B cell (primary cell): ENCODE measurements around the gene SPRY1. TPM values are rescaled to one million over a fixed set of nuclear protein-coding genes. Genes with fewer than 3 reads are reported as not detected.

Experiments used
- ATAC-seq: fragments of 200-7000 bp; cut with Tn5 transposase; one replicate; pipeline ENCODE4 v1.10.0; 2021; ENCODE audit warnings: low read depth, mild to moderate bottlenecking, moderate number of reproducible peaks, moderate library complexity
- CTCF ChIA-PET: fragments of 350-600 bp; sonication (Branson Sonifier 250); formaldehyde crosslinking; loops from one replicate; lab custom pipeline; 2021; ENCODE audit warnings: antibody characterized with exemption, inconsistent platforms; lab: Charles Lee
- POLR2A ChIA-PET: fragments of 350-600 bp; sonication (Branson Sonifier 250); formaldehyde crosslinking; loops from one replicate; lab custom pipeline; 2021; ENCODE audit warnings: antibody characterized with exemption; lab: Charles Lee
- DNase-seq: peaks from one replicate; pipeline ENCODE4 v3.0.0; 2013
- H2AFZ ChIP-seq: 2 replicates; pipeline ENCODE4 v1.6.1; 2012; ENCODE audit warnings: mild to moderate bottlenecking, low read depth, low read length; ENCODE audit not compliant: insufficient read depth, poor library complexity, severe bottlenecking
- H3K27ac ChIP-seq, 2 donors: 1 replicate in 1 of 2; 2 replicates in 1 of 2; pipeline ENCODE4 v1.5.1; 2012 to 2013; ENCODE audit warnings: low read length in 2 of 2, mild to moderate bottlenecking in 2 of 2, moderate library complexity in 1 of 2
- H3K27me3 ChIP-seq, 4 experiments: fragments of 200-600 bp in 1 of 4; sonication (generic) in 1 of 4; replicated peaks in 1 of 4; 1 replicate in 2 of 4; 2 replicates in 2 of 4; pipeline versions ENCODE4 v1.6.1 to v1.7.0; 2013 to 2016; ENCODE audit warnings: low read length in 3 of 4, mild to moderate bottlenecking in 2 of 4, mixed read lengths in 1 of 4, moderate library complexity in 1 of 4; ENCODE audit not compliant: insufficient read depth in 4 of 4, control insufficient read depth in 3 of 4; ENCODE audit errors: control extremely low read depth in 1 of 4
- H3K36me3 ChIP-seq, 2 experiments: replicated peaks in 1 of 2; 1 replicate in 1 of 2; 2 replicates in 1 of 2; pipeline versions ENCODE4 v1.6.1 to v1.7.1; 2013; ENCODE audit warnings: low read length in 1 of 2; ENCODE audit not compliant: insufficient read depth in 2 of 2, control insufficient read depth in 1 of 2; ENCODE audit errors: control extremely low read depth in 1 of 2, extremely low read depth in 1 of 2
- H3K4me1 ChIP-seq, 2 donors: fragments of 200-600 bp in 1 of 2; sonication (generic) in 1 of 2; 1 replicate in 1 of 2; 2 replicates in 1 of 2; pipeline versions ENCODE4 v1.5.1 to v1.6.1; 2013 to 2017; ENCODE audit warnings: low read length in 2 of 2; ENCODE audit not compliant: control insufficient read depth in 2 of 2, insufficient read depth in 2 of 2
- H3K4me2 ChIP-seq: replicated peaks from 2 replicates; pipeline ENCODE3; 2012; ENCODE audit warnings: mild to moderate bottlenecking, low read depth, low read length; ENCODE audit not compliant: poor library complexity, severe bottlenecking
- H3K4me3 ChIP-seq, 5 experiments: fragments of 200-600 bp in 1 of 5; sonication (generic) in 1 of 5; 1 replicate in 3 of 5; 2 replicates in 2 of 5; pipeline versions ENCODE4 v1.5.1 to v1.7.0; 2011 to 2016; ENCODE audit warnings: low read length in 4 of 5, mild to moderate bottlenecking in 4 of 5, low read depth in 2 of 5, control low read depth in 1 of 5, moderate library complexity in 1 of 5; ENCODE audit not compliant: insufficient read depth in 1 of 5; ENCODE audit errors: control extremely low read depth in 1 of 5, extremely low read depth in 1 of 5
- H3K79me2 ChIP-seq: fragments of 200-600 bp; sonication (generic); one replicate; pipeline ENCODE4 v1.6.0; 2016; ENCODE audit warnings: low read length; ENCODE audit not compliant: control insufficient read depth, insufficient read depth
- H3K9ac ChIP-seq: fragments of 200-600 bp; sonication (generic); 2 replicates; pipeline ENCODE4 v1.6.1; 2017; ENCODE audit warnings: mild to moderate bottlenecking, low read length, moderate library complexity
- H3K9me3 ChIP-seq, 3 donors: one replicate each; pipeline versions ENCODE4 v1.6.1 to v1.7.1; 2013; ENCODE audit warnings: low read length in 2 of 3; ENCODE audit not compliant: control insufficient read depth in 2 of 3, insufficient read depth in 1 of 3; ENCODE audit errors: control extremely low read depth in 1 of 3
- H4K20me1 ChIP-seq: 2 replicates; pipeline ENCODE4 v1.6.0; 2012; ENCODE audit warnings: mild to moderate bottlenecking, low read length; ENCODE audit not compliant: insufficient read depth, control insufficient read depth, poor library complexity, severe bottlenecking
- H3K27ac Mint-ChIP-seq: one replicate; pipeline ENCODE4 v1.8.0; 2021; ENCODE audit warnings: mixed read lengths
- H3K27me3 Mint-ChIP-seq: one replicate; pipeline ENCODE4 v1.8.0; 2021; ENCODE audit warnings: mixed read lengths
- H3K4me1 Mint-ChIP-seq: one replicate; pipeline ENCODE4 v1.8.0; 2021; ENCODE audit warnings: mixed read lengths
- H3K4me3 Mint-ChIP-seq: one replicate; pipeline ENCODE4 v1.8.0; 2021; ENCODE audit warnings: mixed read lengths
- H3K9me3 Mint-ChIP-seq: one replicate; pipeline ENCODE4 v1.8.0; 2022; ENCODE audit warnings: mixed read lengths; ENCODE audit not compliant: insufficient read depth
- CTCF ChIP-seq: fragments of 200-600 bp; IDR thresholded peaks from one replicate; pipeline ENCODE4 v1.8.0; 2022; ENCODE audit warnings: antibody characterized with exemption, mild to moderate bottlenecking
- EZH2 ChIP-seq: IDR thresholded peaks from 2 replicates; pipeline ENCODE4 v1.6.1; 2012; ENCODE audit warnings: borderline replicate concordance, low read depth, mild to moderate bottlenecking, moderate library complexity, low read length; ENCODE audit not compliant: insufficient read depth, poor library complexity, severe bottlenecking
- WGBS: methylation state at CpG from one replicate; pipeline ENCODE4 v1.1.5; 2013; ENCODE audit warnings: missing lambda C conversion rate; ENCODE audit not compliant: insufficient coverage; 5-methylcytosine and 5-hydroxymethylcytosine counted together
- intact Hi-C: fragments of 100-400 bp; cut with micrococcal nuclease; formaldehyde crosslinking; loops from one replicate; pipeline ENCODE4 v1.10.0; 2022
- polyA plus RNA-seq: library from polyadenylated mRNA; depleted of rRNA; stranded (reverse); fragments of >200 nt; gene quantifications from 2 replicates; pipeline ENCODE4 v1.2.3, GENCODE V29; 2012
- total RNA-seq, 2 donors: library from RNA; stranded (reverse); fragments of 120-200 nt in 1 of 2; gene quantifications; 1 replicate in 1 of 2; 2 replicates in 1 of 2; pipeline versions ENCODE4 v1.2.3 to v1.2.4, GENCODE V29; 2013 to 2022

SPRY1 gene
- total and polyA plus RNA-seq, 2 donors (not counting 1 experiment from before 2014, with no cell fraction given) = 4.7 to 6.9 TPM

GRCh38 chr4:123397144-123398065 lies 810 bp downstream of the SPRY1 start:
- no peaks in the 10 kb centered on the region for H4K20me1 ChIP-seq
- WGBS = under 1% methylated on average over 83 of the region's 85 CpGs
- peaks cover 31% of the 10 kb centered on the region for H3K4me1 Mint-ChIP-seq
- peak overlapping the region; percentile 96 for H3K4me2 ChIP-seq
- H3K9ac ChIP-seq = peak overlapping the region; percentile 81
- no peaks in the 10 kb centered on the region for H3K9me3 Mint-ChIP-seq
- POLR2A ChIA-PET = interaction anchor here (1.0 kb wide), 1 partner anchor 47 kb away, joined by 3 read pairs; no protein-coding TSS in a partner anchor
- peak overlapping the region; percentile 80 for H2AFZ ChIP-seq
- DNase-seq = peak; percentile 74
- peak overlapping the region; percentile 68 to 88 (median 73) for H3K4me3 ChIP-seq
- peak overlapping the region; percentile 61 to 84 for H3K27ac ChIP-seq
- ATAC-seq = peak; percentile 16
- H3K27me3 ChIP-seq = peaks cover 0 to 11% (median 0%) of the 10 kb centered on the region in 4 experiments
- peaks cover 18 to 33% of the 10 kb centered on the region in 2 donors for H3K4me1 ChIP-seq
- H3K27me3 Mint-ChIP-seq = peaks cover 23% of the 10 kb centered on the region
- peak overlapping the region; percentile 96 for H3K4me3 Mint-ChIP-seq
- peaks cover 0 to under 1% of the 10 kb centered on the region in 2 experiments for H3K36me3 ChIP-seq
- TF ChIP-seq CTCF = no peak
- TF ChIP-seq EZH2 = no peak
- H3K9me3 ChIP-seq = no peaks in the 10 kb centered on the region
- CTCF ChIA-PET = interaction anchor here (0.5 to 3.9 kb wide), 12 partner anchors 9 to 375 kb away, joined by 3 to 28 read pairs (median 3); no protein-coding TSS in a partner anchor
- peaks cover 22% of the 10 kb centered on the region for H3K79me2 ChIP-seq
- intact Hi-C loops = loop anchor here (1.0 to 5.0 kb wide), 7 partner anchors 47 to 1245 kb away; partner anchors contain the start of genes BBS12, BLTP1 and NUDT6
- peak overlapping the region; percentile 74 for H3K27ac Mint-ChIP-seq
